Keratinocyte (primary cell): ENCODE results near the gene TXNDC9.

Experiments
- EZH2 ChIP-seq: IDR thresholded peaks from one replicate; pipeline ENCODE4 v1.6.1; 2012; ENCODE audit warnings: inconsistent platforms, mild to moderate bottlenecking, low read length, moderate library complexity
- TF ChIP-seq, protein P1 (sequence below), 3 experiments: IDR thresholded peaks in 1 of 3; conservative IDR thresholded peaks in 1 of 3; optimal IDR thresholded peaks in 1 of 3; 2 replicates in 2 of 3; 3 replicates in 1 of 3; pipeline versions ENCODE3 to v1.5.1; 2011; ENCODE audit warnings: low read length in 3 of 3, mild to moderate bottlenecking in 3 of 3, moderate library complexity in 2 of 3, control low read depth in 1 of 3, inconsistent platforms in 1 of 3; ENCODE audit not compliant: insufficient read depth in 2 of 3; ENCODE audit errors: extremely low read depth in 1 of 3

DNA sequence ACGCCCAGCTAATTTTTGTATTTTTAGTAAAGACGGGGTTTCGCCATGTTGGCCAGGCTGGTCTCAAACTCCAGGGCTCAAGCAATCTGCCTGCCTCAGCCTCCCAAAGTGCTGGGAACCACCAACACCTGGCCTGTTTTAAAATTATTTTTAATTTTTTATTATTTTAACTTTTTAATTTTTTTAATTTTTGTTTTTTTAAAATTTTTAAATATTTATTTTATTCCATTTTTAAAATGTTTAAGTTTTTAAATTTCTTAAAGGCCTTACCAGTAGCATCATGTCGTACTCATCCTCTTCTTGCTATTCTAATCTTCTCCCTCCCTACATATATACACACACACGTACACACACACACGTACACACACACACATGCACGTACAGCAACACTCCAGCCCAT lies 36.6 kb downstream of the TXNDC9 start:
- TF ChIP-seq, protein P1, sequence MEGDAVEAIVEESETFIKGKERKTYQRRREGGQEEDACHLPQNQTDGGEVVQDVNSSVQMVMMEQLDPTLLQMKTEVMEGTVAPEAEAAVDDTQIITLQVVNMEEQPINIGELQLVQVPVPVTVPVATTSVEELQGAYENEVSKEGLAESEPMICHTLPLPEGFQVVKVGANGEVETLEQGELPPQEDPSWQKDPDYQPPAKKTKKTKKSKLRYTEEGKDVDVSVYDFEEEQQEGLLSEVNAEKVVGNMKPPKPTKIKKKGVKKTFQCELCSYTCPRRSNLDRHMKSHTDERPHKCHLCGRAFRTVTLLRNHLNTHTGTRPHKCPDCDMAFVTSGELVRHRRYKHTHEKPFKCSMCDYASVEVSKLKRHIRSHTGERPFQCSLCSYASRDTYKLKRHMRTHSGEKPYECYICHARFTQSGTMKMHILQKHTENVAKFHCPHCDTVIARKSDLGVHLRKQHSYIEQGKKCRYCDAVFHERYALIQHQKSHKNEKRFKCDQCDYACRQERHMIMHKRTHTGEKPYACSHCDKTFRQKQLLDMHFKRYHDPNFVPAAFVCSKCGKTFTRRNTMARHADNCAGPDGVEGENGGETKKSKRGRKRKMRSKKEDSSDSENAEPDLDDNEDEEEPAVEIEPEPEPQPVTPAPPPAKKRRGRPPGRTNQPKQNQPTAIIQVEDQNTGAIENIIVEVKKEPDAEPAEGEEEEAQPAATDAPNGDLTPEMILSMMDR (optimal IDR thresholded peaks at IDR 0.05 in 1 of 3, IDR thresholded peaks at IDR 0.05 in 1 of 3, conservative IDR thresholded peaks at IDR 0.05 in 1 of 3; ENCODE audit: extremely low read depth in 1 of 3, insufficient read depth in 2 of 3, low read length in 3 of 3): no peak
- TF ChIP-seq EZH2: no peak
